Liver (tissue), 9 donors: ENCODE measurements around the gene PRMT2. TPM values are rescaled to one million over a fixed set of nuclear protein-coding genes. Genes with fewer than 3 reads are reported as not detected.

ENCODE experiments used
- DNase-seq: peaks from one replicate; pipeline ENCODE4 v3.0.0-alpha.2; 2017; ENCODE audit warnings: low spot score
- H3K27ac ChIP-seq, 2 donors: one replicate each; pipeline ENCODE4 v1.7.0; 2013; ENCODE audit warnings: inconsistent platforms in 2 of 2, low read length in 2 of 2, control low read depth in 1 of 2, low read depth in 1 of 2, mild to moderate bottlenecking in 1 of 2
- H3K27me3 ChIP-seq, 4 donors: one replicate each; pipeline versions ENCODE4 v1.6.1 to v1.7.0; 2013; ENCODE audit warnings: low read length in 3 of 4, inconsistent platforms in 1 of 4, mild to moderate bottlenecking in 1 of 4, moderate library complexity in 1 of 4; ENCODE audit not compliant: control insufficient read depth in 4 of 4, insufficient read depth in 4 of 4
- H3K36me3 ChIP-seq, 4 donors: one replicate each; pipeline versions ENCODE4 v1.6.1 to v1.7.0; 2013; ENCODE audit warnings: low read length in 3 of 4, mild to moderate bottlenecking in 3 of 4, low read depth in 1 of 4, moderate library complexity in 1 of 4; ENCODE audit not compliant: control insufficient read depth in 4 of 4, insufficient read depth in 3 of 4
- H3K4me1 ChIP-seq, 4 donors: one replicate each; pipeline versions ENCODE4 v1.6.1 to v1.7.0; 2013; ENCODE audit warnings: low read length in 3 of 4, mild to moderate bottlenecking in 3 of 4, moderate library complexity in 1 of 4; ENCODE audit not compliant: control insufficient read depth in 4 of 4, insufficient read depth in 4 of 4
- H3K4me3 ChIP-seq, 3 donors: one replicate each; pipeline versions ENCODE4 v1.6.1 to v1.7.0; 2013; ENCODE audit warnings: low read length in 3 of 3, control low read depth in 1 of 3, low read depth in 1 of 3, mild to moderate bottlenecking in 1 of 3
- H3K9ac ChIP-seq, 2 donors: one replicate each; pipeline ENCODE4 v1.7.0; 2013; ENCODE audit warnings: low read length in 2 of 2, mild to moderate bottlenecking in 2 of 2, moderate library complexity in 2 of 2, control low read depth in 1 of 2, low read depth in 1 of 2
- H3K9me3 ChIP-seq, 4 donors: one replicate each; pipeline versions ENCODE4 v1.6.1 to v1.7.0; 2013; ENCODE audit warnings: low read length in 3 of 4; ENCODE audit not compliant: control insufficient read depth in 4 of 4
- ATF3 ChIP-seq: IDR thresholded peaks from 2 replicates; pipeline ENCODE4 v1.6.1; 2016; ENCODE audit warnings: antibody characterized with exemption
- CTCF ChIP-seq: fragments of 150-350 bp; IDR thresholded peaks from 2 replicates; pipeline ENCODE4 v1.5.1; 2017; ENCODE audit warnings: improper control_type of control experiment, low read depth, low read length; ENCODE audit not compliant: missing input control
- EGR1 ChIP-seq, 2 donors: IDR thresholded peaks; 2 replicates each; pipeline ENCODE4 v1.6.1; 2016 to 2018; ENCODE audit warnings: antibody characterized with exemption in 2 of 2, low read depth in 2 of 2
- FOXA1 ChIP-seq: IDR thresholded peaks from 2 replicates; pipeline ENCODE4 v1.6.1; 2016; ENCODE audit warnings: antibody characterized with exemption
- HNF4A ChIP-seq, 2 donors: conservative IDR thresholded peaks; 2 replicates each; pipeline ENCODE4 v1.6.1; 2016; ENCODE audit warnings: antibody characterized with exemption in 2 of 2, mild to moderate bottlenecking in 2 of 2
- JUND ChIP-seq, 2 donors: IDR thresholded peaks; 2 replicates each; pipeline ENCODE4 v1.6.1; 2016; ENCODE audit warnings: antibody characterized with exemption in 2 of 2
- MAX ChIP-seq: IDR thresholded peaks from 2 replicates; pipeline ENCODE4 v1.6.1; 2016; ENCODE audit warnings: antibody characterized with exemption
- RAD21 ChIP-seq, 2 donors: IDR thresholded peaks; 2 replicates each; pipeline ENCODE4 v1.6.1; 2016; ENCODE audit warnings: antibody characterized with exemption in 2 of 2, mild to moderate bottlenecking in 2 of 2
- REST ChIP-seq: IDR thresholded peaks from 2 replicates; pipeline ENCODE4 v1.6.1; 2016; ENCODE audit warnings: antibody characterized with exemption, mild to moderate bottlenecking
- RXRA ChIP-seq, 2 donors: IDR thresholded peaks; 2 replicates each; pipeline ENCODE4 v1.6.1; 2017 to 2018; ENCODE audit warnings: antibody characterized with exemption in 2 of 2, mild to moderate bottlenecking in 1 of 2
- SP1 ChIP-seq: IDR thresholded peaks from 2 replicates; pipeline ENCODE4 v1.6.1; 2018; ENCODE audit warnings: antibody characterized with exemption, mild to moderate bottlenecking
- TAF1 ChIP-seq: conservative IDR thresholded peaks from 2 replicates; pipeline ENCODE4 v1.6.1; 2016; ENCODE audit warnings: antibody characterized with exemption, mild to moderate bottlenecking
- ZBTB33 ChIP-seq: IDR thresholded peaks from 2 replicates; pipeline ENCODE4 v1.6.1; 2016; ENCODE audit warnings: antibody characterized with exemption
- WGBS: extraction: QIAGEN DNeasy Blood & Tissue Kit; methylation state at CpG from one replicate; pipeline ENCODE4 v1.1.7; 2013; 5-methylcytosine and 5-hydroxymethylcytosine counted together
- polyA plus RNA-seq, 2 donors: library from polyadenylated mRNA; stranded (reverse) in 1 of 2; unstranded in 1 of 2; fragments of 200-250 nt in 1 of 2; fragments of >200 nt in 1 of 2; fragmentation: Nextera tagmentation in 1 of 2; extraction: Ambion mirVana in 1 of 2; gene quantifications; one replicate each; pipeline versions ENCODE4 v1.2.1 to v1.2.3, GENCODE V29; 2013 to 2015
- total RNA-seq, 2 donors: library from RNA; depleted of rRNA; stranded (reverse); fragments of >200 nt; gene quantifications; one replicate each; pipeline ENCODE4 v1.2.3, GENCODE V29; 2014
- donor health status: healthy.
- donor health status: healthy.
- donor health status: healthy.
- donor health status: healthy.
- donor health status: healthy.

The PRMT2 gene
- total and polyA plus RNA-seq, 4 donors = 17.9 to 29.2 (median 23.2) TPM

GRCh38 chr21:46620846-46621245 lies 14.6 kb upstream of the PRMT2 start:
- no peak overlapping the region for H3K9ac ChIP-seq
- no peak overlapping the region for H3K4me3 ChIP-seq
- TF ChIP-seq SP1 (no peak), ATF3 (no peak), ZBTB33 (no peak), EGR1 (IDR thresholded peaks at IDR 0.05; ENCODE audit: low read depth in 2 of 2) (no peak), RXRA (IDR thresholded peaks at IDR 0.05) (no peak), REST (no peak), CTCF (no peak), MAX (no peak), HNF4A (conservative IDR thresholded peaks at IDR 0.05) (no peak)
- H3K27ac ChIP-seq = no peak overlapping the region
- WGBS = 94% methylated on average over 7 of the region's 7 CpGs
- peaks cover 0 to 3% (median 0%) of the 10 kb centered on the region in 4 donors for H3K27me3 ChIP-seq
- no peak for DNase-seq
- H3K36me3 ChIP-seq = no peaks in the 10 kb centered on the region
- H3K4me1 ChIP-seq = no peaks in the 10 kb centered on the region
- peaks cover 0 to 4% (median 0%) of the 10 kb centered on the region in 4 donors for H3K9me3 ChIP-seq

GRCh38 chr21:46621457-46622182 lies 13.9 kb upstream of the PRMT2 start:
- H3K4me3 ChIP-seq = no peak overlapping the region
- peaks cover 0 to 3% (median 0%) of the 10 kb centered on the region in 4 donors for H3K27me3 ChIP-seq
- TF ChIP-seq CTCF (no peak), RAD21 (IDR thresholded peaks at IDR 0.05) (no peak), MAX (no peak), JUND (IDR thresholded peaks at IDR 0.05) (no peak), FOXA1 (no peak), TAF1 (no peak), SP1 (no peak)
- H3K9me3 ChIP-seq = peaks cover 0 to 4% (median 0%) of the 10 kb centered on the region in 4 donors
- no peak overlapping the region for H3K9ac ChIP-seq
- no peak for DNase-seq
- H3K4me1 ChIP-seq = no peaks in the 10 kb centered on the region
- H3K36me3 ChIP-seq = no peaks in the 10 kb centered on the region
- WGBS = 81% methylated on average over 9 of the region's 9 CpGs
- no peak overlapping the region for H3K27ac ChIP-seq
